Caco-2 (cell line): ENCODE data around the gene MAPK8IP2. TPM values are rescaled to one million over a fixed set of nuclear protein-coding genes. Genes with fewer than 3 reads are reported as not detected.

Experiments
- BruUV-seq: library from RNA; stranded (reverse); fragments of 400-500 nt; replicated peaks from 2 replicates; lab custom pipeline; 2021; lab: Mats Ljungman, UMichigan
- CTCF ChIA-PET: fragments of 300-600 bp; sonication (Branson Sonifier 250); formaldehyde crosslinking; loops from one replicate; lab custom pipeline; 2022; ENCODE audit warnings: antibody characterized with exemption; lab: Charles Lee
- POLR2A ChIA-PET: fragments of 300-600 bp; sonication (Branson Sonifier 250); formaldehyde crosslinking; loops from one replicate; lab custom pipeline; 2022; ENCODE audit warnings: antibody characterized with exemption; lab: Charles Lee
- DNase-seq, 2 experiments: peaks; one replicate each; pipeline versions ENCODE4 v3.0.0 to v3.0.0-alpha.2; 2020 to 2022
- H3K27me3 ChIP-seq: replicated peaks from 2 replicates; pipeline ENCODE4 v1.6.0; 2011; ENCODE audit warnings: low read length; ENCODE audit not compliant: control insufficient read depth, insufficient read depth
- H3K36me3 ChIP-seq: 2 replicates; pipeline ENCODE4 v1.5.1; 2011; ENCODE audit warnings: low read length; ENCODE audit not compliant: control insufficient read depth, insufficient read depth
- H3K4me1 ChIP-seq: fragments of 250-450 bp; sonication (Bioruptor Pico); 2 replicates; pipeline ENCODE4 v1.5.1; 2020; ENCODE audit warnings: mild to moderate bottlenecking
- H3K4me3 ChIP-seq: 2 replicates; pipeline ENCODE4 v1.5.1; 2011; ENCODE audit warnings: low read depth, mild to moderate bottlenecking, control low read depth, low read length
- H3K9me3 ChIP-seq: fragments of 250-450 bp; sonication (Bioruptor Pico); 2 replicates; pipeline ENCODE4 v1.5.1; 2020; ENCODE audit warnings: mild to moderate bottlenecking, moderate library complexity
- H3K27ac Mint-ChIP-seq: one replicate; pipeline ENCODE4 v1.8.0; 2022; ENCODE audit warnings: mixed read lengths; ENCODE audit not compliant: unreplicated experiment
- H3K27me3 Mint-ChIP-seq: one replicate; pipeline ENCODE4 v1.8.0; 2022; ENCODE audit warnings: mixed read lengths; ENCODE audit not compliant: insufficient read depth, unreplicated experiment
- H3K36me3 Mint-ChIP-seq: one replicate; pipeline ENCODE4 v1.8.0; 2022; ENCODE audit warnings: mild to moderate bottlenecking, mixed read lengths; ENCODE audit not compliant: insufficient read depth, unreplicated experiment
- H3K4me1 Mint-ChIP-seq: one replicate; pipeline ENCODE4 v1.8.0; 2022; ENCODE audit warnings: low read depth, mixed read lengths; ENCODE audit not compliant: unreplicated experiment
- H3K4me3 Mint-ChIP-seq: one replicate; pipeline ENCODE4 v1.8.0; 2022; ENCODE audit warnings: mild to moderate bottlenecking, moderate library complexity, mixed read lengths; ENCODE audit not compliant: unreplicated experiment
- H3K9me3 Mint-ChIP-seq: one replicate; pipeline ENCODE4 v1.8.0; 2022; ENCODE audit warnings: mixed read lengths; ENCODE audit not compliant: unreplicated experiment
- CTCF ChIP-seq, 2 experiments: fragments of 200-600 bp in 1 of 2; IDR thresholded peaks; 1 replicate in 1 of 2; 2 replicates in 1 of 2; pipeline versions ENCODE4 v1.5.1 to v1.8.0; 2011 to 2022; ENCODE audit warnings: antibody characterized with exemption in 1 of 2, control low read depth in 1 of 2, inconsistent platforms in 1 of 2, low read depth in 1 of 2, low read length in 1 of 2, mild to moderate bottlenecking in 1 of 2, moderate library complexity in 1 of 2; ENCODE audit not compliant: insufficient read depth in 1 of 2, severe bottlenecking in 1 of 2, unreplicated experiment in 1 of 2
- intact Hi-C: fragments of 100-400 bp; cut with micrococcal nuclease; formaldehyde crosslinking; loops from one replicate; pipeline ENCODE4 v1.10.0; 2022; ENCODE audit not compliant: unreplicated experiment
- total RNA-seq: library from RNA; stranded (reverse); gene quantifications from 2 replicates; pipeline ENCODE4 v1.2.3, GENCODE V29; 2022

The MAPK8IP2 gene
- total RNA-seq, 1 experiment from 2014 or later = 3.9 TPM

GRCh38 chr22:50610581-50610980 lies 10.0 kb downstream of the MAPK8IP2 start:
- ChIA-PET CTCF (no interaction called here), POLR2A (no interaction called here)
- BruUV-seq = no TSS peak
- Mint-ChIP-seq H3K27me3 (peaks cover 5% of the 10 kb centered on the region), H3K4me3 (no peak overlapping the region), H3K36me3 (no peaks in the 10 kb centered on the region), H3K27ac (no peak overlapping the region), H3K4me1 (no peaks in the 10 kb centered on the region), H3K9me3 (no peaks in the 10 kb centered on the region)
- H3K4me3 ChIP-seq = no peak overlapping the region
- no peaks in the 10 kb centered on the region for H3K4me1 ChIP-seq
- H3K27me3 ChIP-seq = no peaks in the 10 kb centered on the region
- DNase-seq = no peak
- TF ChIP-seq CTCF (IDR thresholded peaks at IDR 0.05; ENCODE audit: insufficient read depth in 1 of 2, low read depth in 1 of 2, low read length in 1 of 2, severe bottlenecking in 1 of 2, unreplicated experiment in 1 of 2) = no peak
- intact Hi-C loops = no loop called here
- no peaks in the 10 kb centered on the region for H3K36me3 ChIP-seq
- no peaks in the 10 kb centered on the region for H3K9me3 ChIP-seq

DNA sequence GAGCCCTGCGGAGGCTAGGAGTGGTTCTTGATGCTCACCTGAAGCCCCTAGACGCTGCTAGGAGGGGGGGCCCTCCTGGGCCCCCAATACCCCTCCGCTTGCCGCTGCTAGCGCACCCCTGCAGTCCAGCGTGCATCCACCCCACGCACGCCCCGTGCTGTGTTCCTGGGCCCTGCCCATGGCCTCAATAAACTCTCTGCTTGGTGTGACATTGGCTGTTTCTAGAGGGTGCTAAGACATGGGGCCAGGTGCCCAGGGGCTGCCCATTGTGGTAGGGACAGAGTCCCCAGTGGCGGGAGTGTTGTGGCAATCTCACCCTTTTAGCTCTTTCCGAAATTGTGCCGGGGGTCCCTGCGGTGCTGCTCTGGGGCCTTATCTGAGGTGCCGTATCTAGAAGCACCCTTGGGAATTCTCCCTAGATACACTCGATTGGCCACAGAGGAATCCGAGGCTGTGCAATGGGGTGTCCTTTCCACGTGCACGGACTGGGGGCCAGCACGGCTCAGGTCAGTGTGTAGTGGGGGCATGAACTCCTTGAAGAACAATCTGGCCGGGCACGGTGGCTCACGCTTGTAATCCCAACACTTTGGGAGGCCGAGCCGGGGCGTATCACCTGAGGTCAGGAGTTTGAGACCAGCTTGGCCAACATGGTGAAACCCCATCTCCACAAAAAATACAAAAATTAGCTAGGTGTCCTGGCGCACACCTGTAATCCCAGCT lies 10.9 kb downstream of the MAPK8IP2 start:
- no peaks in the 10 kb centered on the region for H3K4me1 Mint-ChIP-seq
- H3K27me3 ChIP-seq = no peaks in the 10 kb centered on the region
- CTCF ChIA-PET = no interaction called here
- H3K9me3 Mint-ChIP-seq = no peaks in the 10 kb centered on the region
- H3K27ac Mint-ChIP-seq = no peak overlapping the region
- intact Hi-C loops = no loop called here
- no peaks in the 10 kb centered on the region for H3K4me1 ChIP-seq
- no peaks in the 10 kb centered on the region for H3K36me3 ChIP-seq
- H3K9me3 ChIP-seq = no peaks in the 10 kb centered on the region
- H3K4me3 Mint-ChIP-seq = no peak overlapping the region
- DNase-seq = no peak
- no peak overlapping the region for H3K4me3 ChIP-seq
- POLR2A ChIA-PET = no interaction called here
- H3K27me3 Mint-ChIP-seq = peaks cover 5% of the 10 kb centered on the region
- H3K36me3 Mint-ChIP-seq = no peaks in the 10 kb centered on the region
- BruUV-seq = no TSS peak
- TF ChIP-seq CTCF (IDR thresholded peaks at IDR 0.05; ENCODE audit: insufficient read depth in 1 of 2, low read depth in 1 of 2, low read length in 1 of 2, severe bottlenecking in 1 of 2, unreplicated experiment in 1 of 2) = no peak

DNA sequence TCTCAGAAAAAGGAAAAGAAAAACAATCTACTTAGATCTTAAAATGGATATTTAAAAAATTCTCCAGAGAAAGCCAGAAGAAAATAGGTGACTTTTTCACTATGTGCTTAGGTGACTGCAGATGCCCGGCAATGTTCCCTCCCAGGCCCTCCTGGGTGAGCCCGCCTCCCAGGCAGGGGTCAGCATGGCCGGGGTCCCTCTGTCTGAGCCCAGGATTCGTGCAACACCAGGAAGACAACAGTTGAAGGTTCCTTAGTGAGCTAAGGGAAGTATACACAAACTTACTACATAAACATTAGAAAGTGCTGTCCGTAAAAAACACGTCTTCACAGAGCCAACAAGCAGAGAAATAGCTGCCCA lies 11.6 kb downstream of the MAPK8IP2 start:
- Mint-ChIP-seq H3K9me3 (no peaks in the 10 kb centered on the region), H3K4me3 (no peak overlapping the region), H3K27me3 (peaks cover 5% of the 10 kb centered on the region), H3K4me1 (no peaks in the 10 kb centered on the region), H3K36me3 (no peaks in the 10 kb centered on the region), H3K27ac (no peak overlapping the region)
- Histone ChIP-seq H3K4me3 (no peak overlapping the region), H3K4me1 (no peaks in the 10 kb centered on the region), H3K36me3 (no peaks in the 10 kb centered on the region), H3K9me3 (no peaks in the 10 kb centered on the region), H3K27me3 (no peaks in the 10 kb centered on the region)
- no peak for DNase-seq
- POLR2A ChIA-PET = no interaction called here
- intact Hi-C loops = no loop called here
- no TSS peak for BruUV-seq
- CTCF ChIA-PET = no interaction called here
- no peak for TF ChIP-seq CTCF (IDR thresholded peaks at IDR 0.05; ENCODE audit: insufficient read depth in 1 of 2, low read depth in 1 of 2, low read length in 1 of 2, severe bottlenecking in 1 of 2, unreplicated experiment in 1 of 2)
